ENCODE data around the gene HDAC9. TPM values are rescaled to one million over a fixed set of nuclear protein-coding genes. Genes with fewer than 3 reads are reported as not detected.

The HDAC9 gene
- polyA plus RNA-seq, 3 donors = 41.7 to 51.2 (median 44.2) TPM

- TF ChIP-seq, protein P1, sequence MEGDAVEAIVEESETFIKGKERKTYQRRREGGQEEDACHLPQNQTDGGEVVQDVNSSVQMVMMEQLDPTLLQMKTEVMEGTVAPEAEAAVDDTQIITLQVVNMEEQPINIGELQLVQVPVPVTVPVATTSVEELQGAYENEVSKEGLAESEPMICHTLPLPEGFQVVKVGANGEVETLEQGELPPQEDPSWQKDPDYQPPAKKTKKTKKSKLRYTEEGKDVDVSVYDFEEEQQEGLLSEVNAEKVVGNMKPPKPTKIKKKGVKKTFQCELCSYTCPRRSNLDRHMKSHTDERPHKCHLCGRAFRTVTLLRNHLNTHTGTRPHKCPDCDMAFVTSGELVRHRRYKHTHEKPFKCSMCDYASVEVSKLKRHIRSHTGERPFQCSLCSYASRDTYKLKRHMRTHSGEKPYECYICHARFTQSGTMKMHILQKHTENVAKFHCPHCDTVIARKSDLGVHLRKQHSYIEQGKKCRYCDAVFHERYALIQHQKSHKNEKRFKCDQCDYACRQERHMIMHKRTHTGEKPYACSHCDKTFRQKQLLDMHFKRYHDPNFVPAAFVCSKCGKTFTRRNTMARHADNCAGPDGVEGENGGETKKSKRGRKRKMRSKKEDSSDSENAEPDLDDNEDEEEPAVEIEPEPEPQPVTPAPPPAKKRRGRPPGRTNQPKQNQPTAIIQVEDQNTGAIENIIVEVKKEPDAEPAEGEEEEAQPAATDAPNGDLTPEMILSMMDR (IDR thresholded peaks at IDR 0.05) = no peak
- no peaks in the 10 kb centered on the region for H3K27me3 ChIP-seq (ENCODE audit: control insufficient read depth in 2 of 2, insufficient read depth in 2 of 2, low read length in 2 of 2)
- H4K20me1 ChIP-seq (ENCODE audit: insufficient read depth, low read length) = no peaks in the 10 kb centered on the region
- H3K36me3 ChIP-seq (replicated peaks in 1 of 2; ENCODE audit: control insufficient read depth in 1 of 2, insufficient read depth in 2 of 2, low read length in 2 of 2) = no peaks in the 10 kb centered on the region
- H3K4me3 Mint-ChIP-seq = no peak overlapping the region
- H3K4me1 Mint-ChIP-seq = no peaks in the 10 kb centered on the region
- H3K27ac Mint-ChIP-seq = no peak overlapping the region
- no peaks in the 10 kb centered on the region for H3K4me1 ChIP-seq (ENCODE audit: control insufficient read depth in 1 of 2, insufficient read depth in 2 of 2, low read length in 2 of 2)
- no peaks in the 10 kb centered on the region for H3K79me2 ChIP-seq (ENCODE audit: insufficient read depth, low read length)
- H2AFZ ChIP-seq (ENCODE audit: insufficient read depth, low read depth, low read length, poor library complexity, severe bottlenecking) = no peak overlapping the region
- peaks cover 3 to 16% (median 9%) of the 10 kb centered on the region in 7 donors for H3K9me3 Mint-ChIP-seq
- H3K9me3 ChIP-seq (replicated peaks in 1 of 2; ENCODE audit: control insufficient read depth in 1 of 2, insufficient read depth in 1 of 2, low read length in 2 of 2) = peaks cover 3 to 5% of the 10 kb centered on the region in 2 donors
- no peak overlapping the region for H3K4me2 ChIP-seq (replicated peaks; ENCODE audit: extremely low read depth, low read length, poor library complexity, severe bottlenecking)
- intact Hi-C loops (cut with micrococcal nuclease) = no loop called here
- WGBS (ENCODE audit: insufficient coverage) = no CpG with 5 or more reads among the region's 3 CpGs
- H3K9ac ChIP-seq (ENCODE audit: insufficient read depth, low read length, poor library complexity, severe bottlenecking) = no peak overlapping the region
- H3K4me3 ChIP-seq (replicated peaks in 1 of 3; ENCODE audit: low read depth in 2 of 3, low read length in 3 of 3) = no peak overlapping the region
- H3K27me3 Mint-ChIP-seq (ENCODE audit: low read depth in 3 of 3) = peaks cover 2% of the 10 kb centered on the region in 3 donors
- H3K36me3 Mint-ChIP-seq = no peaks in the 10 kb centered on the region
- H3K27ac ChIP-seq (ENCODE audit: low read depth in 1 of 2, low read length in 2 of 2) = no peak overlapping the region
- no peak for DNase-seq
These were observed 519.5 kb downstream of the HDAC9 start for GRCh38 chr7:19015098-19015497.

- intact Hi-C loops (cut with micrococcal nuclease) = no loop called here
- H3K4me3 Mint-ChIP-seq = no peak overlapping the region
- Histone ChIP-seq H3K4me3 (replicated peaks in 1 of 3; ENCODE audit: low read depth in 2 of 3, low read length in 3 of 3) (no peak overlapping the region), H3K4me2 (replicated peaks; ENCODE audit: extremely low read depth, low read length, poor library complexity, severe bottlenecking) (no peak overlapping the region), H3K9ac (ENCODE audit: insufficient read depth, low read length, poor library complexity, severe bottlenecking) (no peak overlapping the region), H3K27me3 (ENCODE audit: control insufficient read depth in 2 of 2, insufficient read depth in 2 of 2, low read length in 2 of 2) (no peaks in the 10 kb centered on the region), H2AFZ (ENCODE audit: insufficient read depth, low read depth, low read length, poor library complexity, severe bottlenecking) (no peak overlapping the region), H3K79me2 (ENCODE audit: insufficient read depth, low read length) (no peaks in the 10 kb centered on the region), H3K9me3 (replicated peaks in 1 of 2; ENCODE audit: control insufficient read depth in 1 of 2, insufficient read depth in 1 of 2, low read length in 2 of 2) (peaks cover 3 to 5% of the 10 kb centered on the region in 2 donors), H3K36me3 (replicated peaks in 1 of 2; ENCODE audit: control insufficient read depth in 1 of 2, insufficient read depth in 2 of 2, low read length in 2 of 2) (no peaks in the 10 kb centered on the region), H3K27ac (ENCODE audit: low read depth in 1 of 2, low read length in 2 of 2) (no peak overlapping the region), H4K20me1 (ENCODE audit: insufficient read depth, low read length) (no peaks in the 10 kb centered on the region), H3K4me1 (ENCODE audit: control insufficient read depth in 1 of 2, insufficient read depth in 2 of 2, low read length in 2 of 2) (no peaks in the 10 kb centered on the region)
- H3K4me1 Mint-ChIP-seq = no peaks in the 10 kb centered on the region
- TF ChIP-seq, protein P1 (IDR thresholded peaks at IDR 0.05) = no peak
- no peak for DNase-seq
- no peaks in the 10 kb centered on the region for H3K36me3 Mint-ChIP-seq
- peaks cover 2% of the 10 kb centered on the region in 3 donors for H3K27me3 Mint-ChIP-seq (ENCODE audit: low read depth in 3 of 3)
- no peak overlapping the region for H3K27ac Mint-ChIP-seq
- H3K9me3 Mint-ChIP-seq = peaks cover 3 to 16% (median 8%) of the 10 kb centered on the region in 7 donors
- no CpG with 5 or more reads among the region's 1 CpG for WGBS (ENCODE audit: insufficient coverage)
These were observed 520.6 kb downstream of the HDAC9 start for GRCh38 chr7:19016140-19016539.
